Activated CD4-positive, alpha-beta T cell treated with anti-CD3 and anti-CD28 coated beads, Interleukin-2, Interleukin-6, amounts not matched to agents 100 ng/mL and 50 ng/mL, durations not matched to agents 16 hours and 8 hours (primary cell): ENCODE measurements around the gene TNFSF12.

Source experiments
- DNase-seq: peaks from one replicate; pipeline ENCODE4 v3.0.0-alpha.2; 2020

Gene TNFSF12

GRCh38 chr17:7572338-7572587 is 23.4 kb downstream of the TNFSF12 start:
- no peak for DNase-seq

DNA sequence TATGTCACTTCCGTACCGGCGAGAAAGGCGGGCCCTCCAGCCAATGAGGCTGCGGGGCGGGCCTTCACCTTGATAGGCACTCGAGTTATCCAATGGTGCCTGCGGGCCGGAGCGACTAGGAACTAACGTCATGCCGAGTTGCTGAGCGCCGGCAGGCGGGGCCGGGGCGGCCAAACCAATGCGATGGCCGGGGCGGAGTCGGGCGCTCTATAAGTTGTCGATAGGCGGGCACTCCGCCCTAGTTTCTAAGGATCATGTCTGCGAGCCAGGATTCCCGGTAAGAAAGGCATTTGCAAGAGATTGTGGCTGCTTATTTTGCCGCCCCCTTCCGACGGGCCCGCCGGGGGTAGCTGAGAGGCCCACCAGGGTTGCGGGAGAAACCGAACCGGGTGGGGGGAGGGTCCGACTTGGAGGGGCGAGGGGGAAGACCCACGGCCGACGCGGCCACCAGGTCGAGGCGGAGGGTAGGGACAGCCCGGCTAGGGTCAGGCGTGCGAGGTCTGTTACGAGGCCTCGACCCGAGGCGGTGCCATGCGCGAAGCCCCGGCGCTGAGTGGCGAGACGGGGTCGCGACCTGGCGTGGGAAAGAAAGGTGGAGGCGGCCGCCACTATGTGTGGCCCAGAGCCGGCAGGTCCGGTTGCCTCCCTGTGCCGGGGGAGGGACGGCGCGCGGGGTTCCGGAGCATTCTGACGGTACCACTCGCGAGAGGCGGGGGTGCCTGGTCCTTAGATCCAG is 23.9 kb downstream of the TNFSF12 start:
- DNase-seq = peak; percentile 100

DNA sequence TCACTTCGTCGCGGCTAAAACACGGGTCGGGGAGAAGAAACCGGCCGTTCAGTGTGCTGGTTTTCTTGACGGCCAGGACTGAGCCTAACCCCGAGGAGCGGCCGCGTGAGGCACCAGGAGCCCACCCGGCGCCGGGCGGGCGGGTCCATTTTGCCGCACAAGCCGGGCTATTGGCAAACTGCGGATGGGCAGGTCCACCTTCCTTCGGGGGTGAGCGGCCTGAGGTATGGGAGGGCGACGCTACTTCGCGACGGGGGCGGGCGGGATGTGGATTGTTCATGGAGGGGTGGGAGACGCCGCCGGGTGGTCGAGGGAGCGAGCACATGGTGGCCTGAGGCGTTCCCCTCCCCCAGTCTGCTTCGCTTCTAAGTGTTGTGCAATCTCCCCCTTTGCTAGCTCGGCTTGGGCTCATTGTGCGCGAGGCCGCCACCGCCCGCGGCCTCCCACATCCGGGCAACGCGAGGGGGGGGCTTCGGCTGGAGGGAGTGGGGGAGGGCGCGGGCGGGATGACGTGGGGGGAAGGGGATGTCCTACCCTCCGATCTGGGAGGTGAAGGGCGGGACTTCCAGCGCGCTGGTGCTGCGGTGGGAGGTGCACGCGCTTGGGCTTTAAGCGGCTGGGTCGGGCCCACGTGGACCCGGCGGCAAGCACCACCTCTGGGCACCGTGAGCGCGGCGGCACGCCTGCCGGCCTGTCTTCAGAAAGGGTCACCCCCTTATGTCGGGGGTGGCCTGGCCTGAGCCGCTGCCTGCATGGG is 24.6 kb downstream of the TNFSF12 start:
- peak; percentile 95 for DNase-seq

- no peak for DNase-seq
Observed at GRCh38 chr17:7574176-7574953, 25.5 kb downstream of the TNFSF12 start.

DNA sequence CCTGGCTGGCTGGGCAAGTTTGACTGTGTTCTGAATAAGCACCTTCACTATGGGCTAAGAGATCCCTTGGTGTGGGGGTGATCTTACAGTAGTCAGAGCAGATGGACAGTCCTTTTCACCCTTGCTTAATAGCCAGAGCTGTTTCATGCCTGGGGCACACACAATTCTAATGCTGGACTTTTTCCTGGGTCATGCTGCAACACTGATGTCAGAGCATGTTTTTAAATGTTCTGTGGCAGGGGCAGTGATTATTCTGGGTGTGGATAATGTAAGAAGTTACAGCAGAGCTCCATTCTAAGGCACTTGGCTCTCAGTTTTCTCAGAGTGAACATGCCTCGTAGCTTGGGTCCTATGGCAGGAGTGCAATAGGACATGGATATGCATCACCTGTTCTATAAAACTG is 26.6 kb downstream of the TNFSF12 start:
- no peak for DNase-seq

GRCh38 chr17:7575959-7576358 is 27.1 kb downstream of the TNFSF12 start:
- no peak for DNase-seq

DNA sequence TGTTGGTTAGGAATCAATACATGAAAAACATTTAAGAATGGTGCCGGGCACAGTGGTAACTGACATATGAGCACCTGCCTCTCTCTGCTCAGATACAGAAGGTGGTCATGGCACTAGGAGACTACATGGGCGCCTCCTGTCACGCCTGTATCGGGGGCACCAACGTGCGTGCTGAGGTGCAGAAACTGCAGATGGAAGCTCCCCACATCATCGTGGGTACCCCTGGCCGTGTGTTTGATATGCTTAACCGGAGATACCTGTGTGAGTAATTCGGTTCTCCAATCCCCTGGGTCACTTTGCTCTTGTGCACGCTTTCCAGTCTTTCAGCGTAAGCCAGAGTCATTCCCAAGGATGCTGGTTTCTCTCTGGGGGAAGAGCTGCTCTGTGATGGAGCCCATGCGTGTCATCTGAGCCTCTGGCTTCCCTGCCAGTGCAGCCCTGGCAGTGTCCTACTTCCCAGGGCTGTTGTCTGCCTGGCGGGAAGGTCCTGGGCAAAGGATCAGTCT is 27.6 kb downstream of the TNFSF12 start:
- no peak for DNase-seq

GRCh38 chr17:7577327-7578199 is 28.7 kb downstream of the TNFSF12 start:
- DNase-seq = no peak

DNA sequence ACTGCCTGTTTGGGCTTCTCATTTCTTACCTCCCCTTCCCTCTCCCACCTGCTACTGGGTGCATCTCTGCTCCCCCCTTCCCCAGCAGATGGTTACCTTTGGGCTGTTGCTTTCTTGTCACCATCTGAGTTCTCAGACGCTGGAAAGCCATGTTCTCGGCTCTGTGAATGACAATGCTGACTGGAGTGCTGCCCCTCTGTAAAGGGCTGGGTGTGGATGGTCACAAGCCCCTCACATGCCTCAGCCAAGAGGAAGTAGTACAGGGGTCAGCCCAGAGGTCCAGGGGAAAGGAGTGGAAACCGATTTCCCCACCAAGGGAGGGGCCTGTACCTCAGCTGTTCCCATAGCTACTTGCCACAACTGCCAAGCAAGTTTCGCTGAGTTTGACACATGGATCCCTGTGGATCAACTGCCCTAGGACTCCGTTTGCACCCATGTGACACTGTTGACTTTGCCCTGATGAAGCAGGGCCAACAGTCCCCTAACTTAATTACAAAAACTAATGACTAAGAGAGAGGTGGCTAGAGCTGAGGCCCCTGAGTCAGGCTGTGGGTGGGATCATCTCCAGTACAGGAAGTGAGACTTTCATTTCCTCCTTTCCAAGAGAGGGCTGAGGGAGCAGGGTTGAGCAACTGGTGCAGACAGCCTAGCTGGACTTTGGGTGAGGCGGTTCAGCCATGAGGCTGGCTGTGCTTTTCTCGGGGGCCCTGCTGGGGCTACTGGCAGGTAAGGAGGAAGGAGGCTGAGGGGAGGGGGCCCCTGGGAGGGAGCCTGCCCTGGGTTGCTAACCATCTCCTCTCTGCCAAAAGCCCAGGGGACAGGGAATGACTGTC is 30.4 kb downstream of the TNFSF12 start, which contains the start of gene CD68:
TSS of gene CD68 (plus strand) at position 638 of the 833 bp plus-strand sequence. CDS start at position 678, 40 bp downstream.
- peak; percentile 90 for DNase-seq

GRCh38 chr17:7579834-7580603 is 31.2 kb downstream of the TNFSF12 start:
- no peak for DNase-seq

DNA sequence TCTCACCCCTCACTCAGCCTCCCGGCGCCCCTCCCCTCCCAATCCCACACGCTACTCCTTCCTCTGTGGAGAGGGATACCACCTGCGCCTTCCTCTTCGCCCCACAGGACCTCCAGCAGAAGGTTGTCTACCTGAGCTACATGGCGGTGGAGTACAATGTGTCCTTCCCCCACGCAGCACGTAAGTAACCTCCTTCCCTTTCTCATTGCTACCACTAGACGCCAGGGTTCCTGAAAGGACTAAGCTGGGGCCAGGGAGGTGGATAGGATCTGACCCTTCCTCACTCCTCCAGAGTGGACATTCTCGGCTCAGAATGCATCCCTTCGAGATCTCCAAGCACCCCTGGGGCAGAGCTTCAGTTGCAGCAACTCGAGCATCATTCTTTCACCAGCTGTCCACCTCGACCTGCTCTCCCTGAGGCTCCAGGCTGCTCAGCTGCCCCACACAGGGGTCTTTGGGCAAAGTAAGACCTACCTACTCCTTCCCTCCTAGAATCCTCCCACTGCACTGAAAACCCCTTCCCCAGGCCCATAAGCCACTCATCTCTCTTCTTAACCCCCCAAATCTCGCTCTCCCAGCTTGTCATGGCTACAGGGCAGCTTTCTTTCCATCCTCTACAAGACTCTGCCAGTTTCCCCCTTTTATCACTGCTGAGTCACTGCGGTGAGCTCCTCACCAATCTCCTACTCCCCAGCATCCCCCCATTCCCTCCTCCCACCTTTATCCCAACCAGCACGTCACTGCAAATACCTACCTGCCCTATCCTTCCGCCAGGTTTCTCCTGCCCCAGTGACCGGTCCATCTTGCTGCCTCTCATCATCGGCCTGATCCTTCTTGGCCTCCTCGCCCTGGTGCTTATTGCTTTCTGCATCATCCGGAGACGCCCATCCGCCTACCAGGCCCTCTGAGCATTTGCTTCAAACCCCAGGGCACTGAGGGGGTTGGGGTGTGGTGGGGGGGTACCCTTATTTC is 32.0 kb downstream of the TNFSF12 start:
- no peak for DNase-seq

- no peak for DNase-seq
Observed at GRCh38 chr17:7582396-7583252, 33.8 kb downstream of the TNFSF12 start.

DNA sequence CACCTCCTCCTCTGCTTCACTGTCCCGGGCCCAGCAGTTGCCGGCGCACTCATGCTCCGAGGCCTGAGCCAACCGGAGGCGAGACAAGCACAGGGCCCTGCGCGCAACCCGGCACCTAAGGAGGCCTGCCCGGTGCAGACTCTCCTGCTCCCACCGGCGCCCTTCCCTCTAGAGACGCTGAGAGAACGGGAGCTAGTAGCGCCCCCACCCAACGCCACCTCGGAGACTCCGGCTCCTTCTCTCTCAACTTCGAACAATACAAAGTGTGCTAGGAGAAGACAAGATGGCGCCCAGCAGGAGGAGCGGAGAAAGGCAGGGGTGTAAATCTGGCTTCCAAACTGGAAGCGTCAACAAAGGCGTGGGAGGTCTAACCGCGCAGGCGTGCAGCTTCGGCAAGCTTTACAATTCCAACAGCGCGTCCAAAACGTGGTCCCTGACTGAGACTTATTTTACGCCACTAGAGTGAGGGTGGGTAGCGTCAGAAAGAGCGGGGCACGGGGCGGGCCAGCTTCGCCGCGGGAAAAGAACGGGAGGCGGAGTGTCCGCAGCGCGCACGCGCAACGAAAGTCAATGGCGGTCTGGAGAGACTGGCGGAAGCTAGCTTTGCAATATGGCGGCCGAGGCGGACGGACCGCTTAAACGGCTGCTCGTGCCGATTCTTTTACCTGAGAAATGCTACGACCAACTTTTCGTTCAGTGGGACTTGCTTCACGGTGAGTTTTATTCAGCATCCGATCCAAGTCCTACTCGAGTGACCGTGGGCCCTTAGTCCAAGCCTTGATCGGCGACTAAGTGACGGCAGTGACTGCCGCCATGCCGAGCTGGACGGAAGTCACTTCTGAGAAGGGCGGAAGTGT is 34.6 kb downstream of the TNFSF12 start, which contains the start of gene MPDU1:
TSS of gene MPDU1 (plus strand) at position 600 of the 857 bp plus-strand sequence. CDS start at position 611, 11 bp downstream.
- DNase-seq = peak; percentile 97

GRCh38 chr17:7586673-7587419 is 38.0 kb downstream of the TNFSF12 start:
- no peak for DNase-seq

DNA sequence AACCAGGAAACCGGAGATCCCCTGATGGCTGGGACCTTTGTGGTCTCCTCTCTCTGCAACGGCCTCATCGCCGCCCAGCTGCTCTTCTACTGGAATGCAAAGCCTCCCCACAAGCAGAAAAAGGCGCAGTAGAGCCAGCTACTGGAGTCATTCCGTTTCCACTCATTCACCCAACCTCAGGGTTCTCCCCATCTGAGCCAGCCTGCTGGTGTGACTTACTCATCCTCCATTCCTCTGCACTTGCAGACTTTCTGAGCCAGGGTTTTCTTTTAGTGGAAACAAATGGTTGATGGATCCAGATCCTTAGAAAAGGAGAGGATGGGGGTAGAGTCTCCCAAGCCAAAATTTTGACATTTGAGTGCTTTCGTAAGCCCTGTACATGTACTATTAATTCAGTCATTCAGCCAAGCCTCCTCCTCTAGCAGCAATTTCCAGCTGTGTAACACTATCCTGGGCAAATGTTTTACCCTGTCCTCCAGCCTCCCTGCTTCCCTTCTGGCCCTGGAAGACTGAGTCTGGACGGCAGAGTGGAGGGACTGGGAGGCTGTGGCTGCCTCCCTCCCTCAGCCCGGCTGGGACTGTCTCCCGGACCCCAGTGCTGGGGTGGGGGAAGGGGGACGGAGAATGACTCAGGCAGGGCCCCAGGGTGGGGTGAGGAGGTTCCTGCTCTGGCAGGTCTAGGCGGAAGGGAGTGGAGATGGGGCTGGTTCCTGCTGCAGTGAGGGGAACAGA is 38.7 kb downstream of the TNFSF12 start:
- no peak for DNase-seq
